HepG2 (cell line): ENCODE measurements around the gene HOXB4. TPM values are rescaled to one million over a fixed set of nuclear protein-coding genes. Genes with fewer than 3 reads are reported as not detected.

Source experiments
- ATAC-seq: fragments of 200-7000 bp; cut with Tn5 transposase; 3 replicates; pipeline ENCODE4 v1.9.1; 2020; ENCODE audit warnings: mild to moderate bottlenecking, moderate library complexity
- BruUV-seq: library from RNA; stranded (reverse); fragments of 400-500 nt; replicated peaks from 2 replicates; lab custom pipeline; 2021; lab: Mats Ljungman, UMichigan
- CTCF ChIA-PET: fragments of 300-600 bp; formaldehyde crosslinking; extraction: SDS; loops from one replicate; lab custom pipeline; 2021; ENCODE audit warnings: low total read pairs, inconsistent platforms, low intra/inter-chr PET ratio; lab: Yijun Ruan, JAX
- POLR2A ChIA-PET: fragments of 350-600 bp; sonication (Branson Sonifier 250); formaldehyde crosslinking; loops from one replicate; lab custom pipeline; 2020; ENCODE audit warnings: antibody characterized with exemption, inconsistent platforms; lab: Yijun Ruan, JAX
- DNase-seq: peaks from one replicate; pipeline ENCODE4 v3.0.0-alpha.2; 2015; ENCODE audit warnings: low spot score
- FAIRE-seq: peaks from 3 replicates; lab custom pipeline; 2011; peaks lifted over from hg19 to GRCh38; lab: Jason Lieb, UNC
- H2AFZ ChIP-seq: one replicate; pipeline ENCODE4 v1.6.1; 2011; ENCODE audit warnings: low read length, inconsistent platforms
- H3K27ac ChIP-seq: fragments of 300-600 bp; 3 replicates; pipeline ENCODE4 v1.8.0; 2011; ENCODE audit warnings: mixed run types, mild to moderate bottlenecking, mixed read lengths, low read length, inconsistent platforms; ENCODE audit not compliant: insufficient read depth; ENCODE audit errors: extremely low read length
- H3K27me3 ChIP-seq, 2 experiments: fragments of 200-600 bp in 1 of 2; 2 replicates in 1 of 2; 3 replicates in 1 of 2; pipeline versions ENCODE4 v1.6.0 to v1.8.0; 2011; ENCODE audit warnings: low read length in 2 of 2, mild to moderate bottlenecking in 2 of 2, moderate library complexity in 2 of 2, inconsistent platforms in 1 of 2; ENCODE audit not compliant: insufficient read depth in 2 of 2, control insufficient read depth in 1 of 2
- H3K36me3 ChIP-seq, 2 experiments: fragments of 200-600 bp in 1 of 2; replicated peaks in 1 of 2; 2 replicates in 1 of 2; 3 replicates in 1 of 2; pipeline versions ENCODE4 v1.5.1 to v1.8.0; 2011; ENCODE audit warnings: low read length in 2 of 2, inconsistent platforms in 1 of 2; ENCODE audit not compliant: insufficient read depth in 2 of 2, control insufficient read depth in 1 of 2
- H3K4me1 ChIP-seq: 2 replicates; pipeline ENCODE4 v1.5.1; 2012; ENCODE audit warnings: low read length, inconsistent platforms; ENCODE audit not compliant: insufficient read depth
- H3K4me2 ChIP-seq: 2 replicates; pipeline ENCODE4 v1.6.0; 2011; ENCODE audit warnings: low read depth, low read length, inconsistent platforms
- H3K4me3 ChIP-seq, 3 experiments: fragments of 200-600 bp in 1 of 3; sonication (generic), shearing (Covaris generic) in 1 of 3; replicated peaks in 1 of 3; 2 replicates each; pipeline ENCODE4 v1.5.1; 2011 to 2016; ENCODE audit warnings: low read length in 3 of 3, inconsistent platforms in 2 of 3, low read depth in 2 of 3, mild to moderate bottlenecking in 2 of 3, control low read depth in 1 of 3, mixed read lengths in 1 of 3; ENCODE audit not compliant: insufficient read depth in 1 of 3
- H3K79me2 ChIP-seq: one replicate; pipeline ENCODE4 v1.6.1; 2011; ENCODE audit warnings: low read length, inconsistent platforms; ENCODE audit not compliant: insufficient read depth
- H3K9ac ChIP-seq: 2 replicates; pipeline ENCODE4 v1.6.0; 2011; ENCODE audit warnings: mild to moderate bottlenecking, low read depth, low read length, inconsistent platforms; ENCODE audit not compliant: insufficient read depth
- H3K9me3 ChIP-seq: 2 replicates; pipeline ENCODE4 v1.5.1; 2012; ENCODE audit warnings: mild to moderate bottlenecking, low read length
- H4K20me1 ChIP-seq: 2 replicates; pipeline ENCODE4 v1.6.0; 2011; ENCODE audit warnings: inconsistent platforms, mild to moderate bottlenecking, low read length, moderate library complexity; ENCODE audit not compliant: insufficient read depth
- EZH2 ChIP-seq: conservative IDR thresholded peaks from 2 replicates; pipeline ENCODE4 v1.6.1; 2012; ENCODE audit warnings: mild to moderate bottlenecking, low read depth, low read length, moderate library complexity
- KDM2A ChIP-seq: sonication (generic); formaldehyde crosslinking; IDR thresholded peaks from 2 replicates; pipeline ENCODE4 v1.4.0; 2020; ENCODE audit warnings: low read depth, missing genetic modification reagents, borderline replicate concordance
- RNF2 ChIP-seq: fragments of 450-650 bp; conservative IDR thresholded peaks from 2 replicates; pipeline ENCODE4 v1.6.1; 2016; ENCODE audit warnings: low read depth
- SMAD3 ChIP-seq: sonication (generic); formaldehyde crosslinking; IDR thresholded peaks from 2 replicates; pipeline ENCODE4 v1.4.0; 2020; ENCODE audit warnings: missing genetic modification reagents
- ZNF574 ChIP-seq: sonication (generic); formaldehyde crosslinking; IDR thresholded peaks from 2 replicates; pipeline ENCODE4 v1.4.0; 2020; ENCODE audit warnings: missing genetic modification reagents
- WGBS: methylation state at CpG from one replicate; pipeline ENCODE4 v1.1.6; 2017; ENCODE audit warnings: low lambda C conversion rate; 5-methylcytosine and 5-hydroxymethylcytosine counted together
- in situ Hi-C: cut with HindIII; loops from 2 replicates; pipeline ENCODE4 v1.10.0; 2017; ENCODE audit warnings: low pct_unique_long_range_greater_than_20kb; ENCODE audit not compliant: extremely low pct_ligation_motif_present
- intact Hi-C: fragments of 100-400 bp; cut with micrococcal nuclease; formaldehyde crosslinking; loops from one replicate; pipeline ENCODE4 v1.10.0; 2022; ENCODE audit not compliant: unreplicated experiment
- polyA plus RNA-seq, 8 experiments: library from polyadenylated mRNA; depleted of rRNA in 3 of 8; stranded (reverse) in 7 of 8; unstranded in 1 of 8; fragments of >200 nt; fragmentation: Illumina TruSeq in 4 of 8; extraction: Trizol in 4 of 8; gene quantifications; 2 replicates each; pipeline versions ENCODE4 v1.2.1 to v1.2.3, GENCODE V29; 2011 to 2016; ENCODE audit warnings: low read depth in 4 of 8, missing spikeins in 1 of 8, mixed read lengths in 1 of 8; ENCODE audit not compliant: insufficient read depth in 1 of 8
- total RNA-seq, 5 experiments: library from RNA; depleted of rRNA; stranded (reverse); fragments of >200 nt; fragmentation: Illumina TruSeq; extraction: Trizol; gene quantifications; 2 replicates each; pipeline ENCODE4 v1.2.3, GENCODE V29; 2016; ENCODE audit warnings: low read depth in 1 of 5

The HOXB4 gene
- total and polyA plus RNA-seq, 2 of the 13 experiments (the other 11 are each of a cell fraction or from before 2014, with no cell fraction given), result not detected

GRCh38 chr17:48612854-48613691, 34.9 kb upstream of the HOXB4 start (continued):
- 0 out of 2 replicates have a peak, but pooled peaks have one; percentile 15 for TF ChIP-seq KDM2A (CRISPR knock-in tag)

GRCh38 chr17:48612456-48612853, 34.3 kb upstream of the HOXB4 start:
- Histone ChIP-seq H3K36me3 (no peaks in the 10 kb centered on the region), H4K20me1 (peaks cover under 1% of the 10 kb centered on the region; the same call in 1 of the 2 replicates), H2AFZ (no peak overlapping the region)
- DNase-seq, result no peak
- TF ChIP-seq SMAD3 (CRISPR knock-in tag) (no peak), ZNF574 (no peak), RNF2 (no peak), EZH2 (0 out of 2 replicates have a peak, but pooled peaks have one; percentile 98)
- TF ChIP-seq, all 625 proteins: peak for 1
- no peak overlapping the region for H3K27ac ChIP-seq
- peaks cover 22 to 95% of the 10 kb centered on the region in 2 experiments for H3K27me3 ChIP-seq
- no peak overlapping the region; a peak in 1 of 6 replicates for H3K4me3 ChIP-seq
- ATAC-seq (no peak), FAIRE-seq (no peak)
- H3K4me1 ChIP-seq, result peaks cover 23% of the 10 kb centered on the region
- in situ Hi-C loops (loop anchor here (5.0 kb wide), 1 partner anchor 585 kb away; no protein-coding TSS in a partner anchor), intact Hi-C loops (loop anchor here (2.0 kb wide), 1 partner anchor 460 kb away; no protein-coding TSS in a partner anchor)
- no peak overlapping the region for H3K9ac ChIP-seq
- WGBS, result 17% methylated on average over 15 of the region's 15 CpGs
- ChIA-PET CTCF (interaction anchor here (1.4 kb wide), 1 partner anchor 10 kb away, joined by 4 read pairs; no protein-coding TSS in a partner anchor), POLR2A (interaction anchor here (0.8 kb wide), 1 partner anchor 24 kb away, joined by 3 read pairs; no protein-coding TSS in a partner anchor)
- H3K4me2 ChIP-seq, result peak overlapping the region; percentile 70; the same call in 1 of the 2 replicates
- no peaks in the 10 kb centered on the region for H3K79me2 ChIP-seq
- no peaks in the 10 kb centered on the region for H3K9me3 ChIP-seq
- no TSS peak for BruUV-seq
